D721Med (cell line): Measurements from ENCODE around the gene EEFSEC.

Experiments
- DNase-seq: peaks from one replicate; pipeline ENCODE4 v3.0.0; 2011; ENCODE audit warnings: low spot score; ENCODE audit not compliant: insufficient read length
- FAIRE-seq: peaks from 2 replicates; lab custom pipeline; 2011; peaks lifted over from hg19 to GRCh38; lab: Jason Lieb, UNC
- CTCF ChIP-seq: IDR thresholded peaks from 2 replicates; pipeline ENCODE4 v1.5.1; 2012; ENCODE audit warnings: mild to moderate bottlenecking, control low read depth; ENCODE audit not compliant: insufficient read depth; ENCODE audit errors: missing control alignments

The EEFSEC gene

DNA sequence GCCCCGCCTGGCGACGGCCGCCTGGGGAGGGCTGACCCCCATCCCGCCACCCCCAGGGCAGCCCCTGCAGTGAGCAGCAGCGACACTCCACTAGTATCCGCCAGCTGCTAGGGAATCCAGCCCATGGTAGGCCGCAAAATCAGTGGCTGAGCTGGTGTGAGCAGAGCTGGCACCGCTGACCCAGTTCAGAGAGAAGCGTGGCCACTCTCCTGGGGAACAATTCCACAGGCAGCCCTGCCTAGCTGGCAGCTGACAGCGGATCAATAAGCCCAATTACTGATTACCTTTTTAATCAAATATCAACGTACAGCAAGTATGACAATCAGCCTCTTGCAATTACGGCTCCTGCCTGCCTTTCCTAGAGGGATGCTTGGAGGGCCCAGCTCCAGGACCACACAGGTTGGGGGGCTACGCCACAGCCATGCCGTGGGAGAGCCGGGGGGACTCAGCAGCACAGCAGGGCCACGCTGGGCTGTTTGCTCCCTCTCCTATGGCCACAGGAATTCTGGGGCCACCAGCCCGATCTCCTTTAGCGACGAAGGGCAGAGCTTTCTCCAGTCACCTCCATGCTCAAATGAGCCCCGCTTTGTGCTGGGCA is 299.5 kb downstream of the EEFSEC start:
- TF ChIP-seq CTCF, result no peak
- FAIRE-seq (no peak), DNase-seq (no peak)

DNA sequence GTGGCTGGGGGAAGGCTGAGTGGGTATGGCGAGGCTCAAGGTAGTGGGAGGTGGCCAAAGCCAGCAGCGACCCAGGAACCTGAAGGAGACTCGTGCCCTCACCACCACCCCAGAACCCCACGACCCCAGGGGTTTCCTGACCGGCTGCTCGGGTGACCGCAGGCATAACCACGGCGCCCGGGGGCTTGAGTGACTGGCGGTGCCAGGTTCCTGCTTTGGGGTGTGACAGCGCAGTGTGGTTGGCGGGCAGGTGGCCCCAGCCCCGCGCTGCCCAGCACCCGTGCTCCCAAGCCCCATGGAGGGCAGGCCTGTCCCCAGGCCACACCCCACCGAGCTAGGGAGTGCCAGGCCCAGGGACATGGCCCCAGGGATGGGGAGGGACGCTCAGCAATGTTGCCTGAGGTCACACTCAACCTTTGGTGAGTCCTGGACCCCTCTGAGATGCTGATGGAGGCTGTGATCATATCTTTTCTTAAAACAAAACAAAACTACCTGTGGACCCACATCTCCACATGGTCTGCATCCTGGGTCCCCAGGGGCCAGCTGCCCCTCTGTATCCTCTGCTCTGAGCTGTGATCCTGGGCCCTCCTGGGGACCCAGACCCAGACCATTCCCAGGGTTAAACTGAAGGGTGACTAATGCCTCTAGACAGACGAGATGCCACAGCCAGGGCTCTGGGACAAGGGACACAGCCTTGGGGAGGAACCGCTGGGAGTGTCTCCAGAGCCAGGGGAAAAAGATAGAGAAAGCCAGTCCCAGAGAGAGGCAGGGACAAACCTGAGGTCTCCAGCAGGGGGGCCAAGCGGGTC is 300.4 kb downstream of the EEFSEC start:
- no peak for FAIRE-seq

GRCh38 chr3:128454310-128454618 is 301.0 kb downstream of the EEFSEC start:
- no peak for TF ChIP-seq CTCF
- FAIRE-seq (no peak), DNase-seq (no peak)

More for the DNA sequence above, 300.4 kb downstream of the EEFSEC start:
- no peak for TF ChIP-seq CTCF
- no peak for DNase-seq

DNA sequence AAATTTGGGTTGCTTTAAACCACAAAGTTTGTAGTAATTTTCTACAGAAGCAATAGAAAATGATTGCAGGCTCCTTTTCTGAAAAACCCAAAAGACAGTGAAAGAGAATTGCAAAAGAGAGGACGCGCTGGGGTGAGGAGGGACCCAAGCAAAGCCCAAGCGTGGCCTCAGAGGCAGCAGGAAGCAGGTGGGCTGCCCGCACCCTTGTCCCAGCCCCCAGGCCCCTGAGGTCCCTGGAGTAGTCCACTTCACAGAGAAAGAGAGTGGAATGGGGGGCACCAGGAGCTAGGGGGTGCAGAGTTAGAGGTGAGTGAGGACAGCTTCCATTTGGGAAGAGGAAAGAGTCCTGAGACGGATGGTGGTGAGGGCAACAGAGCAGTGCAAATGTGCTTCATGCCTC is 301.8 kb downstream of the EEFSEC start:
- DNase-seq (no peak), FAIRE-seq (no peak)
- TF ChIP-seq CTCF, result no peak

- no peak for TF ChIP-seq CTCF
- FAIRE-seq, result no peak
- DNase-seq, result no peak
Measured at GRCh38 chr3:128455786-128456748, 302.8 kb downstream of the EEFSEC start.

DNA sequence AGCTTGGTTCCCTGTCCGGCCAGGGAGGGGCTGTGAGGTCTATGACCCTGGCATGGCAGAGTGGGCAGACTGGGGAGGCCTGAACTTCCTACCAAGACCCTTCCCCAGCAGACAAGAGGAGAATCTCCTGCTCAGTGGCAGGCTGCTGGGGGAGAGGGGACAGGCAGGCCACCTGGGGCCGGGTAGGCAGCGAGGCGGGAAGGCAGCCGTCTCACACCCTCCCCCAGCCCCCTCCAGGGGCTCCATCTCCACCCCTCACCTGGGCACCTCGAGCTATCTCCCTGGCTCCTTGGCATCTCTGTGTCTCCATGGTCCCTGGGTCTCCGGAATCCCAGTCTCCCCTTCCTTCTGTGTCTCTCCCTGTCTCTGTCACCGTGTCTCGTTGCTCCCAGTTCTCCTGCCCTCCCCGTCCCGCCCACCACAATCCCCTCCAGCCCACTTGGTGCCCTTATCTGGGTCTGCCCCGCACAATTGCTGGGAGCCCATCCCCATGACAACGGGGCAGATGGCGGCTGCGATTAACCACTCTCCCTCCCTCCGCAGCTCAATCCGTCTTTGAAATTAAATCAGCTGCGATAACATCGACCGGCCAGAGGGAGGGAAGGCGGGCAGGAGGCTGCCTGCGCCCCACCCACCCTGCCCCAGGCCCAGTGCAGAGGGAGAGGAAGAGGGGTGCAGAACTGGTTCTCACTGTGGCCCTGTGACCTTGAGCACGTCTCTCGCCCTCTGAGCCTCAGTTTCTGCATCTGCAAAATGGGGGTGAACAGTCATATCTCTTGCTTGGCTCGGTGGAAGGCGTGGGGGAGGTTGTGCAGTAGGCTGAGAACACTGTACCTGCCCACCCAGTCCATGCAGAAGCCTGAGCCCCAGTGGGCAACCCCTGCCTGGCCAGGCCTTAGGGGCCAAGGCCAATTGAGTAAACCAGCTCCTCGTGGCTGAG is 303.8 kb downstream of the EEFSEC start:
- DNase-seq (peak; percentile 94), FAIRE-seq (no peak)
- no peak for TF ChIP-seq CTCF
